HG02623 (cell line): ENCODE measurements around the gene CLMP.

ENCODE experiments used
- ATAC-seq: cut with Tn5 transposase; IDR thresholded peaks from one replicate; pipeline ENCODE4 v1.9.1; 2021; ENCODE audit warnings: moderate library complexity; ENCODE audit not compliant: unreplicated experiment

The CLMP gene

GRCh38 chr11:123030517-123030916 is 164.5 kb downstream of the CLMP start:
- no peak for ATAC-seq

GRCh38 chr11:123020968-123021367 is 174.1 kb downstream of the CLMP start:
- ATAC-seq, result no peak
